GM12874 (cell line): ENCODE data around the gene CFD.

Experiments
- CTCF ChIP-seq: IDR thresholded peaks from 2 replicates; pipeline ENCODE4 v1.5.1; 2011; ENCODE audit warnings: low read depth, mild to moderate bottlenecking, control low read depth, low read length, moderate library complexity; ENCODE audit not compliant: insufficient read depth

CFD gene

GRCh38 chr19:829129-829758 is 30.2 kb upstream of the CFD start:
- no peak for TF ChIP-seq CTCF

- no peak for TF ChIP-seq CTCF
These were observed 27.8 kb upstream of the CFD start for GRCh38 chr19:831407-832369.

GRCh38 chr19:834216-834615 is 25.2 kb upstream of the CFD start:
- TF ChIP-seq CTCF, result no peak

GRCh38 chr19:835210-835810 is 24.2 kb upstream of the CFD start:
- TF ChIP-seq CTCF, result no peak

GRCh38 chr19:840519-841206 is 18.8 kb upstream of the CFD start, which contains the start of gene PRTN3:
Gene PRTN3, plus strand, starts transcription at chr19:840999. Its CDS starts 10 bp downstream, at chr19:841009.
- TF ChIP-seq CTCF, result no peak

GRCh38 chr19:843180-843835 is 16.2 kb upstream of the CFD start:
- no peak for TF ChIP-seq CTCF
